Mammary epithelial cell (primary cell): ENCODE data around the gene SIGLEC6.

Source experiments
- CTCF ChIP-seq, 2 donors: IDR thresholded peaks in 1 of 2; conservative IDR thresholded peaks in 1 of 2; 2 replicates each; pipeline ENCODE4 v1.5.1; 2011 to 2012; ENCODE audit warnings: inconsistent platforms in 2 of 2, low read length in 2 of 2, mild to moderate bottlenecking in 2 of 2, control low read depth in 1 of 2, low read depth in 1 of 2; ENCODE audit not compliant: insufficient read depth in 1 of 2; ENCODE audit errors: extremely low read depth in 1 of 2
- EZH2 ChIP-seq: IDR thresholded peaks from 2 replicates; pipeline ENCODE4 v1.6.1; 2012; ENCODE audit warnings: low read length, inconsistent platforms, borderline replicate concordance

GRCh38 chr19:51549533-51550324 lies 18.3 kb upstream of the SIGLEC6 start:
- TF ChIP-seq CTCF (conservative IDR thresholded peaks at IDR 0.05 in 1 of 2, IDR thresholded peaks at IDR 0.05 in 1 of 2; ENCODE audit: extremely low read depth in 1 of 2, insufficient read depth in 1 of 2, low read depth in 1 of 2, low read length in 2 of 2) (no peak), EZH2 (no peak)
